PC-3 (cell line): Measurements from ENCODE around the gene STIMATE. TPM values are rescaled to one million over a fixed set of nuclear protein-coding genes. Genes with fewer than 3 reads are reported as not detected.

Experiments used
- ATAC-seq: fragments of 200-7000 bp; cut with Tn5 transposase; 2 replicates; pipeline ENCODE4 v1.9.1; 2020; ENCODE audit warnings: mild to moderate bottlenecking, moderate library complexity
- BruUV-seq: library from RNA; stranded (reverse); fragments of 400-500 nt; replicated peaks from 2 replicates; lab custom pipeline; 2021; lab: Mats Ljungman, UMichigan
- CTCF ChIA-PET: fragments of 300-600 bp; sonication (Branson Sonifier 250); formaldehyde crosslinking; loops from one replicate; lab custom pipeline; 2022; ENCODE audit warnings: antibody characterized with exemption; lab: Charles Lee
- POLR2A ChIA-PET: fragments of 300-600 bp; sonication (Branson Sonifier 250); formaldehyde crosslinking; loops from one replicate; lab custom pipeline; 2022; ENCODE audit warnings: antibody characterized with exemption; ENCODE audit not compliant: unreplicated experiment; lab: Charles Lee
- DNase-seq: peaks from one replicate; pipeline ENCODE4 v3.0.0-alpha.2; 2015
- H2AFZ ChIP-seq: fragments of 300-600 bp; sonication (generic); 2 replicates; pipeline ENCODE4 v1.6.0; 2016; ENCODE audit warnings: antibody characterized with exemption, low read length
- H3F3A ChIP-seq: fragments of 300-600 bp; sonication (generic); one replicate; pipeline ENCODE4 v1.6.0; 2017; ENCODE audit warnings: antibody characterized with exemption, low read length, control low read depth, mild to moderate bottlenecking; ENCODE audit not compliant: unreplicated experiment
- H3K27ac ChIP-seq: fragments of 300-600 bp; sonication (generic); 2 replicates; pipeline ENCODE4 v1.5.1; 2016; ENCODE audit warnings: mild to moderate bottlenecking, low read length
- H3K27me3 ChIP-seq: fragments of 300-600 bp; sonication (generic); 2 replicates; pipeline ENCODE4 v1.6.1; 2016; ENCODE audit warnings: low read length, mixed read lengths
- H3K36me3 ChIP-seq: fragments of 300-600 bp; sonication (generic); 2 replicates; pipeline ENCODE4 v1.6.1; 2016; ENCODE audit warnings: low read depth, mixed run types, low read length, mixed read lengths
- H3K4me1 ChIP-seq: fragments of 300-600 bp; sonication (generic); 2 replicates; pipeline ENCODE4 v1.5.1; 2016; ENCODE audit warnings: low read length; ENCODE audit not compliant: insufficient read depth
- H3K4me2 ChIP-seq: fragments of 300-600 bp; sonication (generic); 2 replicates; pipeline ENCODE4 v1.6.0; 2016; ENCODE audit warnings: low read length
- H3K4me3 ChIP-seq: fragments of 300-600 bp; sonication (generic); 2 replicates; pipeline ENCODE4 v1.5.1; 2016; ENCODE audit warnings: mild to moderate bottlenecking, low read length, mixed read lengths
- H3K79me2 ChIP-seq: fragments of 300-600 bp; sonication (generic); 2 replicates; pipeline ENCODE4 v1.6.1; 2017; ENCODE audit warnings: low read length, mixed read lengths
- H3K9ac ChIP-seq: fragments of 300-600 bp; sonication (generic); 2 replicates; pipeline ENCODE4 v1.6.0; 2016; ENCODE audit warnings: mild to moderate bottlenecking, low read length
- H3K9me2 ChIP-seq: fragments of 300-600 bp; sonication (generic); replicated peaks from 2 replicates; pipeline ENCODE4 v1.6.1; 2016; ENCODE audit warnings: mixed run types, low read length, mixed read lengths
- H3K9me3 ChIP-seq: fragments of 300-600 bp; sonication (generic); 2 replicates; pipeline ENCODE4 v1.6.1; 2016; ENCODE audit warnings: low read length, mixed read lengths
- H4K20me1 ChIP-seq: fragments of 300-600 bp; sonication (generic); 2 replicates; pipeline ENCODE4 v1.6.1; 2016; ENCODE audit warnings: low read length, mixed read lengths
- CTCF ChIP-seq: fragments of 300-600 bp; sonication (generic); conservative IDR thresholded peaks from 2 replicates; pipeline ENCODE4 v1.5.1; 2017; ENCODE audit warnings: antibody characterized with exemption, low read depth, mild to moderate bottlenecking, low read length
- EZH2 ChIP-seq: fragments of 300-600 bp; sonication (generic); IDR thresholded peaks from one replicate; pipeline ENCODE4 v1.6.1; 2017; ENCODE audit warnings: antibody characterized with exemption, mild to moderate bottlenecking, low read length; ENCODE audit not compliant: unreplicated experiment
- EZH2phosphoT487 ChIP-seq: fragments of 300-600 bp; sonication (generic); IDR thresholded peaks from 2 replicates; pipeline ENCODE4 v1.6.1; 2018; ENCODE audit warnings: mild to moderate bottlenecking, antibody characterized with exemption, low read length, borderline replicate concordance
- intact Hi-C: fragments of 100-400 bp; cut with micrococcal nuclease; formaldehyde crosslinking; loops from 2 replicates; pipeline ENCODE4 v1.9.0; 2023
- total RNA-seq: library from RNA; depleted of rRNA; stranded (reverse); fragments of >200 nt; gene quantifications from 2 replicates; pipeline ENCODE4 v1.2.3, GENCODE V29; 2014

Gene STIMATE
- total RNA-seq, 1 experiment from 2014 or later, result 29.7 TPM

GRCh38 chr3:52831500-52832301 is 65.6 kb downstream of the STIMATE start:
- Histone ChIP-seq H3K4me2 (peak overlapping the region; percentile 62), H3K27me3 (no peaks in the 10 kb centered on the region), H2AFZ (no peak overlapping the region), H3K36me3 (no peaks in the 10 kb centered on the region), H3F3A (no peaks in the 10 kb centered on the region), H3K4me3 (no peak overlapping the region; the same call in 1 of the 2 replicates), H3K27ac (peak overlapping the region; percentile 53), H4K20me1 (no peaks in the 10 kb centered on the region), H3K4me1 (peaks cover 20% of the 10 kb centered on the region), H3K9me3 (no peaks in the 10 kb centered on the region), H3K9me2 (no peaks in the 10 kb centered on the region), H3K79me2 (no peaks in the 10 kb centered on the region), H3K9ac (no peak overlapping the region)
- CTCF ChIA-PET, result interaction anchor here (0.5 kb wide), 1 partner anchor 14 kb away, joined by 3 read pairs; no protein-coding TSS in a partner anchor
- intact Hi-C loops, result no loop called here
- ATAC-seq (peak; percentile 90), DNase-seq (peak; percentile 94)
- TF ChIP-seq CTCF, result no peak
- TF ChIP-seq EZH2, result no peak
- TF ChIP-seq EZH2phosphoT487, result no peak
- POLR2A ChIA-PET, result no interaction called here
- TSS peak; percentile 7 for BruUV-seq

GRCh38 chr3:52830535-52831258 is 66.7 kb downstream of the STIMATE start, which contains the start of gene ITIH4:
Gene ITIH4, minus strand, starts transcription at chr3:52830672. Its CDS starts 30 bp downstream, at chr3:52830642.
- intact Hi-C loops, result no loop called here
- H3K36me3 ChIP-seq, result no peaks in the 10 kb centered on the region
- no peaks in the 10 kb centered on the region for H3K79me2 ChIP-seq
- H3K9me2 ChIP-seq, result no peaks in the 10 kb centered on the region
- CTCF ChIA-PET, result interaction anchor here (0.5 kb wide), 1 partner anchor 15 kb away, joined by 3 read pairs; no protein-coding TSS in a partner anchor
- H3K27ac ChIP-seq, result peak within 1 kb of the TSS; percentile 53
- no peak for TF ChIP-seq EZH2
- TF ChIP-seq CTCF, result no peak
- TF ChIP-seq EZH2phosphoT487, result no peak
- no peaks in the 10 kb centered on the region for H3F3A ChIP-seq
- DNase-seq (peak; percentile 10), ATAC-seq (no peak)
- H3K9ac ChIP-seq, result no peak within 1 kb of the TSS
- no peak within 1 kb of the TSS; the same call in 1 of the 2 replicates for H3K4me3 ChIP-seq
- BruUV-seq, result no TSS peak
- peak within 1 kb of the TSS; percentile 62 for H3K4me2 ChIP-seq
- POLR2A ChIA-PET, result no interaction called here
- H3K27me3 ChIP-seq, result no peaks in the 10 kb centered on the region
- no peaks in the 10 kb centered on the region for H3K9me3 ChIP-seq
- peaks cover 20% of the 10 kb centered on the region for H3K4me1 ChIP-seq
- no peaks in the 10 kb centered on the region for H4K20me1 ChIP-seq
- H2AFZ ChIP-seq, result no peak within 1 kb of the TSS
